Endodermal cell (in vitro differentiated cells): ENCODE data around the gene POLR1D. TPM values are rescaled to one million over a fixed set of nuclear protein-coding genes. Genes with fewer than 3 reads are reported as not detected.

Experiments used
- DNase-seq: peaks from one replicate; pipeline ENCODE4 v3.0.0-alpha.2; 2017
- H3K27ac ChIP-seq: 2 replicates; pipeline ENCODE4 v1.5.1; 2013; ENCODE audit warnings: mild to moderate bottlenecking, low read depth, low read length, moderate library complexity
- H3K27me3 ChIP-seq: 2 replicates; pipeline ENCODE4 v1.6.1; 2013; ENCODE audit warnings: mild to moderate bottlenecking, low read length, moderate library complexity; ENCODE audit not compliant: insufficient read depth, control insufficient read depth, poor library complexity, severe bottlenecking
- H3K36me3 ChIP-seq: 2 replicates; pipeline ENCODE4 v1.7.0; 2013; ENCODE audit warnings: mild to moderate bottlenecking, low read length, moderate library complexity; ENCODE audit not compliant: control insufficient read depth, insufficient read depth
- H3K4me1 ChIP-seq: one replicate; pipeline ENCODE4 v1.7.0; 2013; ENCODE audit warnings: low read length; ENCODE audit not compliant: control insufficient read depth, insufficient read depth
- H3K4me3 ChIP-seq: 2 replicates; pipeline ENCODE4 v1.5.1; 2013; ENCODE audit warnings: mild to moderate bottlenecking, low read length, moderate library complexity
- H3K9ac ChIP-seq: 2 replicates; pipeline ENCODE4 v1.6.1; 2013; ENCODE audit warnings: mild to moderate bottlenecking, low read length, moderate library complexity; ENCODE audit not compliant: poor library complexity, severe bottlenecking; ENCODE audit errors: extremely low read depth
- H3K9me3 ChIP-seq: 2 replicates; pipeline ENCODE4 v1.6.1; 2013; ENCODE audit warnings: mild to moderate bottlenecking, low read length, moderate library complexity; ENCODE audit not compliant: control insufficient read depth
- H3K27ac Mint-ChIP-seq: 2 replicates; pipeline ENCODE4 v1.8.0; 2020; ENCODE audit warnings: mixed read lengths
- H3K27me3 Mint-ChIP-seq: 2 replicates; pipeline ENCODE4 v1.8.0; 2021; ENCODE audit warnings: mild to moderate bottlenecking, mixed read lengths; ENCODE audit not compliant: insufficient read depth
- H3K36me3 Mint-ChIP-seq: 2 replicates; pipeline ENCODE4 v1.8.0; 2020; ENCODE audit warnings: low read depth, mixed read lengths
- H3K4me1 Mint-ChIP-seq: 2 replicates; pipeline ENCODE4 v1.8.0; 2020; ENCODE audit warnings: mixed read lengths
- H3K4me3 Mint-ChIP-seq: 2 replicates; pipeline ENCODE4 v1.8.0; 2020; ENCODE audit warnings: mild to moderate bottlenecking, moderate library complexity, mixed read lengths
- H3K9me3 Mint-ChIP-seq: 2 replicates; pipeline ENCODE4 v1.8.0; 2020; ENCODE audit warnings: mild to moderate bottlenecking, mixed read lengths
- WGBS, 2 experiments: methylation state at CpG; one replicate each; pipeline versions ENCODE4 v1.1.5 to v1.1.7; 2013; ENCODE audit warnings: missing lambda C conversion rate in 2 of 2, mixed read lengths in 1 of 2; ENCODE audit not compliant: insufficient coverage in 1 of 2, insufficient read length in 1 of 2; 5-methylcytosine and 5-hydroxymethylcytosine counted together
- total RNA-seq, 2 donors: library from RNA; stranded (reverse); fragmentation: NEBNext Ultra II Directional in 1 of 2; extraction: Animal tissue kit (Norgen Biotek cat#: 25700) in 1 of 2; gene quantifications; 2 replicates in 1 of 2; 3 replicates in 1 of 2; pipeline ENCODE4 v1.2.1, GENCODE V29; 2021
- TF ChIP-seq, protein P1 (sequence below): fragments of 200-600 bp; sonication (generic); conservative IDR thresholded peaks from 2 replicates; pipeline ENCODE4 v1.5.0; 2021; ENCODE audit warnings: antibody characterized with exemption, mild to moderate bottlenecking

POLR1D gene
- total RNA-seq, 2 donors from 2014 or later, result 135 to 136 TPM

DNA sequence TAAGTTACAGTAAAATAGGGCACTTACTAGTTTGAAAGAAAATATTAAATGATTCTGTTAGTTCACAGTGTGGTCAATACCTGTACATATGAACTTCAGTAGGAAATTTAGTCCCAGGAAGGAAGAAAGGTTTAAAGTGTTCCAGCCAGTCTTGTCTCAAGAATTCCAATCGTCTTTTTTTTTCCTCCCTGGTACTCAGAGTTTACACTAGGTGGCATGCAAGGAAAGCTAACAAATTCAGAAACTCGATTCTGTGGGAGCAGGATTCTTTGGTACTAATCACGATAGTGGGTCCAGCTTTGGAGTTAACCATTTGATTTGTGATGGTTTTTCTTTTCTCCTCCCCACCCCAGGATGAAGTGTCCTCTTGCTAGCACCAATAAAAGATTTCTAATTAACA lies 43.6 kb downstream of the POLR1D start:
- H3K27me3 Mint-ChIP-seq, result no peaks in the 10 kb centered on the region
- no peak overlapping the region for H3K4me3 ChIP-seq
- DNase-seq, result no peak
- peaks cover 3% of the 10 kb centered on the region for H3K36me3 ChIP-seq
- TF ChIP-seq, protein P1, sequence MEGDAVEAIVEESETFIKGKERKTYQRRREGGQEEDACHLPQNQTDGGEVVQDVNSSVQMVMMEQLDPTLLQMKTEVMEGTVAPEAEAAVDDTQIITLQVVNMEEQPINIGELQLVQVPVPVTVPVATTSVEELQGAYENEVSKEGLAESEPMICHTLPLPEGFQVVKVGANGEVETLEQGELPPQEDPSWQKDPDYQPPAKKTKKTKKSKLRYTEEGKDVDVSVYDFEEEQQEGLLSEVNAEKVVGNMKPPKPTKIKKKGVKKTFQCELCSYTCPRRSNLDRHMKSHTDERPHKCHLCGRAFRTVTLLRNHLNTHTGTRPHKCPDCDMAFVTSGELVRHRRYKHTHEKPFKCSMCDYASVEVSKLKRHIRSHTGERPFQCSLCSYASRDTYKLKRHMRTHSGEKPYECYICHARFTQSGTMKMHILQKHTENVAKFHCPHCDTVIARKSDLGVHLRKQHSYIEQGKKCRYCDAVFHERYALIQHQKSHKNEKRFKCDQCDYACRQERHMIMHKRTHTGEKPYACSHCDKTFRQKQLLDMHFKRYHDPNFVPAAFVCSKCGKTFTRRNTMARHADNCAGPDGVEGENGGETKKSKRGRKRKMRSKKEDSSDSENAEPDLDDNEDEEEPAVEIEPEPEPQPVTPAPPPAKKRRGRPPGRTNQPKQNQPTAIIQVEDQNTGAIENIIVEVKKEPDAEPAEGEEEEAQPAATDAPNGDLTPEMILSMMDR, result peak; percentile 65
- no peaks in the 10 kb centered on the region for H3K9me3 ChIP-seq
- no peaks in the 10 kb centered on the region for H3K9me3 Mint-ChIP-seq
- no peak overlapping the region for H3K27ac ChIP-seq
- H3K36me3 Mint-ChIP-seq, result peaks cover 10% of the 10 kb centered on the region
- H3K4me3 Mint-ChIP-seq, result no peak overlapping the region
- H3K27me3 ChIP-seq, result no peaks in the 10 kb centered on the region
- H3K4me1 Mint-ChIP-seq, result no peaks in the 10 kb centered on the region
- no peak overlapping the region for H3K27ac Mint-ChIP-seq
- H3K4me1 ChIP-seq, result no peaks in the 10 kb centered on the region
- WGBS, 2 experiments, result 74 to 78% methylated on average over 3 of the region's 3 CpGs
- H3K9ac ChIP-seq, result no peak overlapping the region

- H3K9ac ChIP-seq, result no peak overlapping the region
- Mint-ChIP-seq H3K4me3 (no peak overlapping the region), H3K36me3 (peaks cover 10% of the 10 kb centered on the region), H3K27me3 (no peaks in the 10 kb centered on the region), H3K4me1 (no peaks in the 10 kb centered on the region), H3K27ac (no peak overlapping the region), H3K9me3 (no peaks in the 10 kb centered on the region)
- whole genome bisulfite sequencing, 2 experiments, result 93 to 100% methylated on average over 5 to 19 of the region's 19 CpGs
- H3K9me3 ChIP-seq, result no peaks in the 10 kb centered on the region
- TF ChIP-seq, protein P1, result no peak
- no peaks in the 10 kb centered on the region for H3K4me1 ChIP-seq
- H3K4me3 ChIP-seq, result no peak overlapping the region
- DNase-seq, result no peak
- H3K36me3 ChIP-seq, result peaks cover 3% of the 10 kb centered on the region
- H3K27ac ChIP-seq, result no peak overlapping the region
- no peaks in the 10 kb centered on the region for H3K27me3 ChIP-seq
Observed at GRCh38 chr13:27665761-27666160, 44.1 kb downstream of the POLR1D start.

DNA sequence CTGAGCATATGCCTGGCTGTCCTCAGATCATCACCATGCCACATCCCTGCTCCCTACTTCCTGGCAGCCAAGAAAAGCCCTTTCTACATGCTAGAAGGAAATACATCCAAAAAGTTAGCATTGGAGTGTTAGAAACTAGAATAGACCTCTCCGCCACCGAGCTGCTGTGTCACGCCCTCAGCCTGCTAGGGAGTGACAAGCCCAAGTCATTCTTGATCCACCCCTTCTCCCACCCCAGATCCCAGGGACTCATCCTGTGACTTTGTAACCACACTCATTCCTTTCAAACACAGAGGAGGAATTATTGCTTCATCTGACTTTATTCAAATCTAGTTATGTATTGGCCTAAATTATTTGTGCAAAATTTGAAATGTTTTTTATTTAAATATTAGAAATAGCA lies 45.3 kb downstream of the POLR1D start:
- no peaks in the 10 kb centered on the region for H3K27me3 Mint-ChIP-seq
- H3K4me1 Mint-ChIP-seq, result no peaks in the 10 kb centered on the region
- no peak overlapping the region for H3K4me3 Mint-ChIP-seq
- H3K9me3 Mint-ChIP-seq, result peaks cover 2% of the 10 kb centered on the region
- no peak overlapping the region for H3K4me3 ChIP-seq
- H3K27ac ChIP-seq, result no peak overlapping the region
- H3K9me3 ChIP-seq, result no peaks in the 10 kb centered on the region
- H3K36me3 Mint-ChIP-seq, result peaks cover 10% of the 10 kb centered on the region
- no peaks in the 10 kb centered on the region for H3K27me3 ChIP-seq
- 90 to 97% methylated on average over 3 of the region's 3 CpGs for WGBS, 2 experiments
- peak overlapping the region; percentile 14 for H3K27ac Mint-ChIP-seq
- H3K4me1 ChIP-seq, result no peaks in the 10 kb centered on the region
- no peak for DNase-seq
- TF ChIP-seq, protein P1, result no peak
- H3K36me3 ChIP-seq, result peaks cover 3% of the 10 kb centered on the region
- H3K9ac ChIP-seq, result no peak overlapping the region
